GM19463 (cell line): ENCODE data around the gene NUP133.
"Not testable (repeated sequence)": the region's sequence is repeated elsewhere in the genome, so short reads cannot be mapped to it uniquely, and the experiment has no call there.

Experiments
- ATAC-seq: cut with Tn5 transposase; IDR thresholded peaks from one replicate; pipeline ENCODE4 v1.9.1; 2021; ENCODE audit warnings: mild to moderate bottlenecking, moderate library complexity; ENCODE audit not compliant: unreplicated experiment

The NUP133 gene

DNA sequence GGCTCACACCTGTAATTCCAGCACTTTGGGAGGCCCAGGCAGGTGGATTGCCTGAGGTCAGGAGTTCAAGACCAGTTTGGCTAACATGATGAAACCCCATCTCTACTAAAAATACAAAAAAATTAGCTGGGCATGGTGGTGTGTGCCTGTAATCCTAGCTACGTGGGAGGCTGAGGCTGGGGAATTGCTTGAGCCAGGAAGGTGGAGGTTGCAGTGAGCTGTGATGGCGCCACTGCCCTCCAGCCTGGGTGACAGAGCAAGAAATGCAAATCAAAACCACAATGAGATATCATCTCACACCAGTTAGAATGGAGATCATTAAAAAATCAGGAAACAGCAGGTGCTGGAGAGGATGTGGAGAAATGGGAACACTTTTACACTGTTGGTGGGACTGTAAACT lies 3.1 kb upstream of the NUP133 start:
- not testable (repeated sequence) for ATAC-seq

DNA sequence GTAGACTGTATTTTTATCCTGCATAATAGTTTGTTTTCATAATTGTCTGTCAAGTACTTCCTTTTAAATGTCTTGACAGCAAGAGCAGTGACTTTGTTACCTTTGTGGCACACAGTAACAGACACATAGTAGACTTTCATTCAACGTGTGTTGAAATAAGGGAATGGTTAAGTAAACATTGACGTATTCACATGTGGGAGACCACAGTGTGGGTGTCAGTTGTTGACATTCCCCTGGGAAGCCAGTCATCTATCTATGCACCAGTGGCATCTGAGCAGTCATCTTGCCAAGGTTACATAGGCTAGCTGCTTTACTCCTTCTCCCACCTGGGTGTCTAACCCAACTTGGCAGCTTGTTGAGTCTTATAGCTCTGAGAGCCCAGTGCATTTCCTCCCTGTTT lies 1.4 kb upstream of the NUP133 start:
- ATAC-seq, result no peak

DNA sequence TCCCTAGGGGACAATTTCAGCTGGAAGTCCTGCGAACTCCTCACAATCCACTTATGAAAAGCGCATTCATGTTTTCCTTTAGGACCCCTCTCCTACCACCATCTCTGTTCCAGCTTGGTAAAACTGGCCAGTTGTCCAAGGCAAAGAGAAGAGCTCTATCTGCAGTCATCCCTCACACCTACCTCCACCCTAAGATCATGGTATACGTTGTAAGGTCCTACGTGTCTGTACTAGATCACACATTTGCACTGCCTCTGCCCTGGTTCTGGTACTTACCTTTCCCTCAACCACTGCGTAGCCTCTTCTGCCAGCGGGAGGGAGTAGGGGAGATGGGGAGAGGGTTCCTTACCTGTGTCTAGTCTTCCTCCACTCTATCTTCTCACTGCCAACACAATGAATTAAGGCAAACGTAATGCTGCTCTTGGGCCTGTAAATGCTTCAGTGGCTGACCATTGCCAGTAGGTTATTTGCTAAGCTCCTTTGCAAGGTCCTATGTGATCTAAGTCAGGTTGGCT lies 739 bp upstream of the NUP133 start:
- no peak for ATAC-seq

DNA sequence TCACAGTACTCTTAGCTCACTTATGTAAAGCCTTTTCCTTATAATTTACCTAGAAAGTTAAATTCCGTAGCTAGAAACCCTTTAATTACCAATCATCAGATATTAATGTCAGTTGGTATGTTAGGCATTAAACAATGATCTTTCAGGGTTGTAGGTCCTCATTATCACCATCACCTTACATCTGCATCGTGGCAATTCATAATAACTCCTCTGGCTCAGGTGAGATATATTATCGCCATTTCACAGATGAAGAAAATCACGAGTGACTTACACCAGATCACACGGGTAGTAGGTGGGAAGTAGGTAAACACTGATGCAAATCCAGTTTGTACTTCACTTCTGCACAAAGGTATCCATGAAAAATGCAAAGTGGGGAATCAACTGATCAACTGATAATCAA lies 639 bp downstream of the NUP133 start:
- no peak for ATAC-seq

DNA sequence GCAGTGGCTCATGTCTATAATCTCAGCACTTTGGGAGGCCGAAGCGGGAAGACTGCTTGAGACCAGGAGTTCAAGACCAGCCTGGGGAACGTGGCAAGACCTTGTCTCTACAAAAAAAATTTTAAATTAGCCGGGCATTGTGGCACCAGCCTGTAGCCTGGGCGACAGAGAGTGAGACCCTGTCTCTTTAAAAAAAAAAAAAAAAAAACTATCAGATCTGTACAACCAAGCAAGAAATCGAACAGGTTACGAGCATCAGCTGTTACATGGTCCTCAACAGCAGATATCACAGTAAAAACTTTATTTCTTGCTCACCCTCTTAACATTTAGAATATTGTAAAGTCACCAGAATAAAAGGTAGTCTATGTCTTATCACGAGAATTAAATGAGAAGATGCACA lies 1.5 kb downstream of the NUP133 start:
- no peak for ATAC-seq

DNA sequence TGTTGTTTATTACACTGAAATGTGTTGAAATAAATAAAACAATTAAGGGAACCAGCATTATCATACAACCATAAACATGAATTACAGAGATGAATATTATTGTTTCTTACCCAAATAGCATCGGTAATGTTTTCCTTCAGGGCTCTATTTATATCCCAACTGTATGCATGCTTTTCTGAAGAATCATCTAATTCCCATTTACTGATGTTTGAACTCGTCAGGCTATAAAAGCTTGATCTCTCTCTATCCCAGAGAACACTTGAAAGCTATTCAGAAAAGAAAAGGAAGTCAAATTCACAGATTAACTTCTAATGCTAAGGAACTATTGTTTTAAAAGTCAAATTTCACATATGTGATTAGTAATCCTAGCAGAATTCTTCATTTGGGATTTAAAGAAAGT lies 12.4 kb downstream of the NUP133 start:
- ATAC-seq, result no peak

DNA sequence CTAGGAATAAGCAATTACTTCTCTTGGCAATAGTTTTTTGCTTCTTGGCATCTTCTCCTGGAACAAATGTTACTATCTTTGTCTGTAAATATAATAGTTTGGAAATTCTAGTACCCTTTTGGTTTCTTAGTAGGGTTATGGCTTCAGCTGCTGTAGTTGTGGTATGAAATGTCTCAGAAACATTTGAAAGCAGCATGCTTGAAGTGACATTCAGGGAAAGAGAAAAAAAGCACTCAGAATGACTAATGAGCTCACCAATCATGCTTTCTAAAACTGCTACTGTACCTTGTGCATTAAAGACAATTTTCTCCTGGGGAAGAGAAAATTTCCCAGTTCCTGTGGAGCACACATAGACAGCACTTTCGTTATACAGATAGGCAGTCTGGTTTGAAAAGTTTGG lies 21.0 kb downstream of the NUP133 start:
- ATAC-seq, result no peak

DNA sequence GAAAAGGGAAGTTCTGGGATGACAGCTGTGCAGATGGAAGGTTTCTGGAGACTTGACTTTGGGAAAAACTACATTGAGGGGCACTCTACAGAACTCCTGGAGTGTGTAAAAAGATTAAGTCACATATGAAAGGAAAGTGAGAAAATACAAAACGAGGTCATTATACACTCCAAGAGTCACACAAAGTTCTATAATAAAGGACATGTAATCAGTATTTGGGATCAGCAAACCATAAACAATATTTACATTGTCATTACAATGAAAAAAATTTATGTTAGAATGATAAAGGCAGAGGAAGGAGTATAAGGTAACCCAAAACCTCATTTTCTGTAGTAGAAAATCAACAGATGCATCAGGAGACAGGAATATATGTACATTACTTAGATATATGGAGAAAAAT lies 22.8 kb downstream of the NUP133 start:
- no peak for ATAC-seq

DNA sequence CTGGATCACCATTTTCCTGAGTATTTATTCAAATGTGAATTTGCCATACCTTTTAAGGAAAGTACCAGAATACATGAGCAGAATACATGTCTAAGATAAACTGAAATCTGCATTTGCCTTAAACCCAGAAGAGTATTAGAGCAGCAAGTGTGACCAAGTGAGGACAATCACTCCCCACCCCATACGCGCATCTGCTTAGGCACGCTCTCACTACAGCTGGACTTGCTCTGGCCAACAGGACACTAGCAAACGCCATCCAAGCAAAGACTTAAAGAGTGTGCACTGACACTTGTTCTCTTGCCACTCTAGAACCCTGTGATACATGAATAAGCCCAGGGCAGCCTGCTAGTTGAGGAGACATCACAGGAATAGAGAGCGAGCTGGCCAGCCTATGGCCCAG lies 25.6 kb downstream of the NUP133 start:
- no peak for ATAC-seq

DNA sequence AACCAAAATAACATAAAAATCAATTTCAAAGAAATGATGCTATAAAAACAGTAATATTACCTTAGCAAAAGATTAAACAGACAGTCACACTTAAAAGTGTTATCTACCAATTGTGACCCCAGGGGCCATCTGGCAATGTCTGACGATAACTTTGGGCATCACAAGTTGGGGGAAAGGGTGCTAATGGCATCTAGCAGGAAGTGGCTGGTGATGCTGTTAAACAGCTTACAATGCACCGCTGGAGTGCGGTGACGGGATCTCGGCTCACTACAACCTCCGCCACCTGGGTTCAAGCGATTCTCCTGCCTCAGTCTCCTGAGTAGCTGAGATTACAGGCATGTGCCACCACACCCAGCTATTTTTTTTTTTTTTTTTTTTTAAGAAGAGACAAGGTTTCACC lies 27.6 kb downstream of the NUP133 start:
- no peak for ATAC-seq

DNA sequence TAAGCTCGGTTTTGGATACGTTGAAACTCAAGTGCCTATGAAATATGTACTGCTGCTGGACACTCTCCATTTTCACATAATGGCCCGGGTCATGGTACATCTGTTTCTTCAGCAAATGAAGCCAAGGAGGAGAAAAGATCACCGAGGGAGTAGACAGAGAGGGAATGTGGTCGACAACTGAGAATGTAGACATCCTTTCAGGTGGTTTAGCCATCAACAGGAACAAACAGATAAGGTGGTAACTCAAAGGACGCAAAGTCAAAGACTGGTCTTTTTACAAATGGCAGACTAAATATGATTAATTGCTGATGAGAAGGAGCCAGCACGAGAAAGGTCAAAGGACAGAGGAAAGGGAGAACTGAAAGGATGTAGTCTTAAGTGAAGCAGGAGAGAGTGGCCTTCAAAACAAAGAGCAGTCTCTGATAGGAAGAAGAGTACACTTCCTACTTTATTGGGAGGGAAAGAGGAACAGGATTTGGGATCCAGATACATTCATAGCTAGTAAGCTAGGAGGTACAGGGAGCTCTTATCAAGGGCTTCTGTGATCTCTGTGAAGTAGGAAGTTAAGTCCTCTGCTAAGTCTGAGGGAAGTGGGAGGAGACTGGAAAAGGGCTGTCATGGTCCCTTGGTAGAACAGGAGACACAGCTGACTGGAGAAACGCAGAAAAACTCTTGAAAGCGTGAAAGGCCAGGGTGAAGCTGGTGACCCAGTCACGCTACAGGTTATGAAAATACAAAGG lies 28.3 kb downstream of the NUP133 start:
- peak; percentile 66 for ATAC-seq

DNA sequence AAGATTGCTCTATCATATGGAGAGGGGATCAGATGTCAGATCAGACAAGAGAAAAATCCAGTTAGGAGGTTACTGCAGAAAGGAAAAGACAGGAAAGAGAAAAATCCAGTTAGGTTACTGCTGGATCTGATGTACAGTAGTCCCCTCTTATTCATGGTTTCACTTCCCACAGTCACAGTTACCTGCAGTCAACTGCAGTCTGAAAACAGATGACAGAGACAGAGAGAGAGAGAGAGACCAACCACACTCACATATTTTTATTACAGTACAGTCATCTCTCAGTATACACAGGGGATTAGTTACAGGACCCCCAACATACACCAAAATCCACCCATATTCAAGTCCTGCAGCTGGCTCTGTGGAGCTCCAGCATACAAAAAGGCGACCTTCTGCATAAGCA lies 29.3 kb downstream of the NUP133 start:
- peak; percentile 68 for ATAC-seq

DNA sequence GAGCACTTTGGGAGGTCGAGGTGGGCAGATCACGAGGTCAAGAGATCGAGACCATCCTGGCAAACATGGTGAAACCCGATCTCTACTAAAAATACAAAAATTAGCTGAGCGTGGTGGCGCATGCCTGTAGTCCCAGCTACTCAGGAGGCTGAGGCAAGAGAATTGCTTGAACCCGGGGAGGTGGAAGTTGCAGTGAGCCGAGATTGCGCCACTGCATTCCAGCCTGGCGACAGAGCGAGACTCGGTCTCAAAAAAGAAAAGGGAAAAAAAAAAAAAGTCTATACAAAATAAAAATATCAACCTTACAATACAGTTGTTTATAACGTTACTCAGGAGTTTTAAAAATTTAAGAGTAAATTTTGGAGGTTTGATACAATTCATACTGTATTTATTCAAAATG lies 32.3 kb downstream of the NUP133 start:
- not testable (repeated sequence) for ATAC-seq

DNA sequence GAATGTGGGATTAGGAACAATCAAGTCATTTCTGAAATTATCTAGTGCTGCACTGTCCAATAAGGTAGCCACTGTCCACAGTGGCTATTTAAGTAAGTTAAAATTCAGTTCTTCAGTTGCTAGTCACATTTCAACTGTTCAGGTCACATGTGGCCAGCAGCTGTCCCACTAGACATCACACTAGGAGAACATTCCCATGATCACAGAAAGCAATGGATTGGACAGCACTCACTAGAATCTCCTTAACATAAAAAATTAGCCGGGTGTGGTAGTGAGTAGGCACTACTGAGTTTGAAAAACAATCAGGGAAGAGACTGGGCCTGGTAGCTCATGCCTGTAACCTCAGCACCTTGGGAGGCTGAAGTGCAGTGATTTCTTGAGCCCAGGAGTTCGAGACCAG lies 33.6 kb downstream of the NUP133 start:
- ATAC-seq, result no peak

DNA sequence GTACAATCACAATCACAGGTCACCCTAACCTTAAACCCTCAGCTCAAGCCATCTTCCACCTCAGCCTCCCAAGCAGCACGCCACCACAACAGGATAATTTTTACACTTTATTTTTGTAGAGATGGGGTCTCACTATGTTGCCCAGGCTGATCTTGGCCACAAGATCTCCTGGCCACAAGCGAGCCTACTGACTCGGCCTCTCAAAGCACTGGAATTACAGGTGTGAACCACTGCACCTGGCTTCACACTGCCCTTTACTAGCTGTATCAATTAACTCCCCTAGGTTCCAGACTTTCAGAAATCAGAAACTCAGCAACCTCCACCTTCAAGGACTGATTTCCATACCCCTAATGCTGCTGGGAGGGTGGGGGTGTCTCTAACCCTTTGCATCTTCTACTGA lies 37.0 kb downstream of the NUP133 start:
- no peak for ATAC-seq

DNA sequence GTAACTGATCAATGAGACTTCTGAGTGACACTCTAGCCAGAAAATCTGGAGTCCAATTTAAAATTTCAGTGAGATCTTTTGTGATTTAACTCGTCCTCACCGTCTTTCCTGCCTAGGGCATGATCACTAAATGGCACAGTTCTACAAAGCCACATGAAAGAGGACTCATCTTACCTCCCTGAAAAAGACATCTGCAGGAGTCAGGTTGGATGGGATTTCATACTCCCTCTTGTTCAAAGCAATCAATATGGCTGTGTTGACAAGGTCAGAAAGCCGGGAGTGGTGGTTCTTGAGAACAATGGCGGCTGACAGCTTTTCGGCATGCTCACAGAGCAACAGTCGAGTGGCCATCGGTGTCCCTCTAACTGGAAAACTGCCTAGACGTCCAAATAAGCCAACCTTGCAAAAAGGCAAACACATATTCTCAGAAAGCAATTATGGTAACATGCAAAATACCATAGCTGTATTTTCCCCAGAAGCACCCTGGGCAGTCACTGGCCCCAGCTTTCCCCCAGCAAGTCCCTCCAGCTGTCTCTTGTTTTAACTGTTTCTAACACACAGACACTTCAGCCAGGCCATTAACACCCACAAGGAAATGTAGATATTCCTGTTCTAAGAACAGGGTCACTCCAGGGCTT lies 37.6 kb downstream of the NUP133 start:
- ATAC-seq, result no peak

DNA sequence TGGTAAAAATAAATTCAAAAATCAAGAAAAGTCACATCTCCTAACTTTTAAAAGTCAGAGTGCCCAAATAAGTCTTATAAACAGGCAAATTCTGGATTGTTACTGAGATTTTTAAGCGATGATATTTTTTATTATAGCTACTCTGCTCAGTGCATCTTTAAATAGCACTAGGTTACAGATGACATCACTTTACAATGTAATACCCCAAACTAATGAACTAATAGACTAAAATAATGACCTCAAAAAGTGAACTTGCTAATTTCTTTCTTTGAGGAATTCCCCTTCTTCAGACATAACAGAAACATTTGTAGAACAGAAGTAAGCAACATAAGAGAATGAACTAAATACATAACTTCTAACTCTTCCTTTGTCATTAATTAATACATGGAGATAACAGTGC lies 41.3 kb downstream of the NUP133 start:
- no peak for ATAC-seq

DNA sequence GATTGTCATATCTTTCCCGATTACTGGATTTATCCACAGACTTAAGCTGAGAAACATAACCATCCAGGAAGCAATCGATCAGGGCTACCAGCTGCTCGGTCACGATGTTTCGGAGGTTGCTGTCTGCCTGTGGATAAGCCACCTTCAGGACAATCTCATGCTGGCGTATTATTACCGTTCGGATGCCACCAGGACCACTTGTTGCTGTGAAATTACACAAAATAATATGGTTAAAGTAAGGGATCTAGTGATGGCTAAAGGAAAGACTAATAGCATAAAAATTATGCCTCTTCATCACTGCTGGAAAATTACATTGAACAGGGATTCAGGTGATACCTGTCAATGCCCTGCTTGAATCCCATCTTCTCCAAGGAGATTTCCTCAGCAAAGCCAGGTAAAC lies 43.5 kb downstream of the NUP133 start:
- ATAC-seq, result no peak

DNA sequence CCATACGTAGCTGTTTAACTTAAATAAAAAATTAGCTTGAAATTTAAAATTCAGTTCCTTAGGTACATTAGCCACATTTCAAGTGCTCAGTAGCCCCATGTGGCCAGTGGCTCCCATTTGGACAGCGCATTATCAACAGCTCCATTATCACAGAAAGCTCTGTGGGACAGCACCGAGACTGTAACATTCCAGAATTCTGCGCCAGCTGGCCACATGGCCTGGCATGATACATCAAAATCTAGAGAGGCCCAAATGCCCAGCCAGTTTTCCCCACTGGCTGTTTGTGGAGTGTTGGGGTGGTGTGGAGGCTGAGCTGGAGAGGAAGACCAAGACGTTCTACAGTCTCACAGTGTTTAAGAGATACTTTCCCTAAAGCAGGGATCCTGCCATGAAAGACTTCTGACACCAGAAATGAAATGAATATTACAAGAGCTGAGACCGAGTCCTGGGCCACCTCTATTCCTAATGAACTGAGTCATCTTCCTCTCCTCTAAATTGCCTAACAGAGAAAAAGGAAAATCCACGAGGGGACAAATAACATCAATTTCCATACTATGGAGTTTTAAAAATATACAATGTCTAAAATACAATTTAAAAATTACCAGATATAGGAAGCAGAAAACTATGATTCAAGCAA lies 47.0 kb downstream of the NUP133 start:
- ATAC-seq, result no peak

DNA sequence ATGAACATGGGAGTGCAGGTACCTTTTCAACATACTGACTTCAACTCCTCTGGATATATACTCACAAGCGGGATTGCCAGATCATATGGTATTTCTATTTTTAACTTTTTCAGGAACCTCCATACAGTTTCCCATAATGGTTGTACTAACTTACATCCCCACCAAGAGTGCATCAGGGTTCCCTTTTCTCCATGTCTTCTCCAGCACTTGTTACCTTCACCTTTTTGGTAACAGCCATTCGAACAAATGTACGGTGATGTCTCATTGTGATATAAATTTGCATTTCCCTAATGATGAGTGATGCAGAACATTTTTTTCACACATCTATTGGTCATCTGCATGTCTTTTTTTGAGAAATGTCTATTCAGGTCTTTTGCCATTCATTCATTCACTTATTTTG lies 48.3 kb downstream of the NUP133 start:
- no peak for ATAC-seq

DNA sequence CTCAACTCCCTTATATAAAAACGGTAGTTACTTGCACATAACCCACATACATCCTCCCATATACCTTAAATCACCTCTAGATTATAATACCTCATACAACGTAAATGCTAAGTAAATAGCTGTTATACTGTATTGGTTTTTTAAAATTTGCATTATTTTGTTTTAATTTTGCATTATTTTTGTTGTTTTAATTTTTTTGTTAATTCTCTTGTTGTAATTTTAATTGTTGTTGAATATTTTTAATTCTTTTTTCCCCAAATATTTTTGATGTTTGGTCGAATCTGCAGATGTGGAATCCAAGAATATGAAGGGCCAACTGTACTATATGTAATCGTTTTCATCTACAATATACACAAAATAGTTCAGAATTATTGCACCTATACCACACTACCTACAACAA lies 50.7 kb downstream of the NUP133 start:
- ATAC-seq, result no peak

DNA sequence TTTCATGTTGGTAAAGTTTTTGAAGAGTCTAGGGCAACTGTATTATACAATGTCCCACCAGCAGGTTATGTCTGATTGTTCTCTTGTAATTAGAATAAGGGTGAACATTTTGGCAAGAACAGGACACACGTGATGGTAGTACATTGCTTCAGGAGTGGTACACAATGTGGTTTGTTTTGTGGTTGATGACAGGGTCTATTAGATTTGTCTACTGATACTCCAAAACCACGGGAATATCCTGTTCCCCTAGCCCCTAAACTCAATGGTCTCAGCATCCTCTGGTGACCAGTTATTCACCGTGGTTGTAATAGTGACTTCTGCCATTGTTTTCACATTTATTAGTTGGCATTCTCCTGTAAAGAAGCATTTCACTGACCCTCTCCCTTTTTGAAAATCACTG lies 52.1 kb downstream of the NUP133 start:
- no peak for ATAC-seq
